ENCODE data around the gene CATSPER3. TPM values are rescaled to one million over a fixed set of nuclear protein-coding genes. Genes with fewer than 3 reads are reported as not detected.

CATSPER3 gene
- total RNA-seq, 5 donors from 2014 or later (not counting 1 experiment from before 2014, with no cell fraction given) = 0.44 to 1.1 (median 0.93) TPM; not detected in 2

- Mint-ChIP-seq H3K27me3 (peaks cover 0 to 7% of the 10 kb centered on the region in 2 donors), H3K27ac (no peak overlapping the region), H3K4me3 (no peak overlapping the region), H3K9me3 (no peaks in the 10 kb centered on the region), H3K4me1 (no peaks in the 10 kb centered on the region), H3K36me3 (peaks cover 2% of the 10 kb centered on the region)
- CTCF ChIA-PET = interaction anchor here in 1 of 2 donors (0.5 kb wide), 1 partner anchor 367 kb away, joined by 3 read pairs; no protein-coding TSS in a partner anchor
- H3K27ac ChIP-seq (ENCODE audit: low read length) = no peak overlapping the region
- no peaks in the 10 kb centered on the region for H3K4me1 ChIP-seq (ENCODE audit: control insufficient read depth in 1 of 2, extremely low read depth in 1 of 2, insufficient read depth in 2 of 2, low read length in 2 of 2)
- no peaks in the 10 kb centered on the region for H3K36me3 ChIP-seq (ENCODE audit: control insufficient read depth in 2 of 2, extremely low read depth in 1 of 2, insufficient read depth in 1 of 2, low read length in 1 of 2)
- POLR2A ChIA-PET = no interaction called here
- peaks cover 0 to 10% of the 10 kb centered on the region in 2 experiments for H3K27me3 ChIP-seq (replicated peaks in 1 of 2; ENCODE audit: control insufficient read depth in 2 of 2, extremely low read depth in 1 of 2, insufficient read depth in 2 of 2, low read length in 1 of 2)
- H3K9me3 ChIP-seq = no peaks in the 10 kb centered on the region
- ATAC-seq (replicated peaks in 1 of 4) (no peak), DNase-seq (peak in 1 of 35 experiments; percentile 3)
- no peak overlapping the region for H3K4me3 ChIP-seq (ENCODE audit: control insufficient read depth in 1 of 2, extremely low read depth in 1 of 2, low read length in 1 of 2)
- 88% methylated on average over 10 of the region's 11 CpGs for WGBS (ENCODE audit: insufficient coverage)
These were observed 49.2 kb downstream of the CATSPER3 start for GRCh38 chr5:135016861-135017290.

- Histone ChIP-seq H3K36me3 (ENCODE audit: control insufficient read depth in 2 of 2, extremely low read depth in 1 of 2, insufficient read depth in 1 of 2, low read length in 1 of 2) (no peaks in the 10 kb centered on the region), H3K9me3 (no peaks in the 10 kb centered on the region), H3K27ac (ENCODE audit: low read length) (no peak overlapping the region), H3K27me3 (replicated peaks in 1 of 2; ENCODE audit: control insufficient read depth in 2 of 2, extremely low read depth in 1 of 2, insufficient read depth in 2 of 2, low read length in 1 of 2) (peaks cover 0 to 7% of the 10 kb centered on the region in 2 experiments), H3K4me3 (ENCODE audit: control insufficient read depth in 1 of 2, extremely low read depth in 1 of 2, low read length in 1 of 2) (no peak overlapping the region), H3K4me1 (ENCODE audit: control insufficient read depth in 1 of 2, extremely low read depth in 1 of 2, insufficient read depth in 2 of 2, low read length in 2 of 2) (no peaks in the 10 kb centered on the region)
- no peaks in the 10 kb centered on the region for H3K36me3 Mint-ChIP-seq
- H3K9me3 Mint-ChIP-seq = no peaks in the 10 kb centered on the region
- WGBS (ENCODE audit: insufficient coverage) = 82% methylated on average over 2 of the region's 4 CpGs
- no peak overlapping the region for H3K27ac Mint-ChIP-seq
- DNase-seq = no peak
- ATAC-seq (replicated peaks in 1 of 4) = no peak
- CTCF ChIA-PET = no interaction called here
- POLR2A ChIA-PET = no interaction called here
- no peak overlapping the region for H3K4me3 Mint-ChIP-seq
- peaks cover 3 to 11% of the 10 kb centered on the region in 2 donors for H3K27me3 Mint-ChIP-seq
- H3K4me1 Mint-ChIP-seq = no peaks in the 10 kb centered on the region
These were observed 50.8 kb downstream of the CATSPER3 start for GRCh38 chr5:135018457-135018856.

- H3K4me3 Mint-ChIP-seq = no peak overlapping the region
- peaks cover 3 to 11% of the 10 kb centered on the region in 2 donors for H3K27me3 Mint-ChIP-seq
- no peaks in the 10 kb centered on the region for H3K4me1 Mint-ChIP-seq
- no peak overlapping the region for H3K4me3 ChIP-seq (ENCODE audit: control insufficient read depth in 1 of 2, extremely low read depth in 1 of 2, low read length in 1 of 2)
- H3K27me3 ChIP-seq (replicated peaks in 1 of 2; ENCODE audit: control insufficient read depth in 2 of 2, extremely low read depth in 1 of 2, insufficient read depth in 2 of 2, low read length in 1 of 2) = peaks cover 0 to 10% of the 10 kb centered on the region in 2 experiments
- DNase-seq = peak in 1 of 35 experiments; percentile 18
- H3K27ac ChIP-seq (ENCODE audit: low read length) = no peak overlapping the region
- H3K36me3 ChIP-seq (ENCODE audit: control insufficient read depth in 2 of 2, extremely low read depth in 1 of 2, insufficient read depth in 1 of 2, low read length in 1 of 2) = no peaks in the 10 kb centered on the region
- no peak overlapping the region for H3K27ac Mint-ChIP-seq
- H3K9me3 Mint-ChIP-seq = no peaks in the 10 kb centered on the region
- ChIA-PET CTCF (no interaction called here), POLR2A (no interaction called here)
- H3K4me1 ChIP-seq (ENCODE audit: control insufficient read depth in 1 of 2, extremely low read depth in 1 of 2, insufficient read depth in 2 of 2, low read length in 2 of 2) = no peaks in the 10 kb centered on the region
- no peaks in the 10 kb centered on the region for H3K9me3 ChIP-seq
- ATAC-seq (replicated peaks in 1 of 4) = no peak
- 62% methylated on average over 2 of the region's 5 CpGs for WGBS (ENCODE audit: insufficient coverage)
- no peaks in the 10 kb centered on the region for H3K36me3 Mint-ChIP-seq
These were observed 51.6 kb downstream of the CATSPER3 start for GRCh38 chr5:135019314-135019713.

GRCh38 chr5:135020111-135020895 is 52.6 kb downstream of the CATSPER3 start:
- peak in 2 of 35 experiments; percentile 2 to 4 for DNase-seq
- no peak overlapping the region for H3K4me3 ChIP-seq (ENCODE audit: control insufficient read depth in 1 of 2, extremely low read depth in 1 of 2, low read length in 1 of 2)
- H3K36me3 Mint-ChIP-seq = no peaks in the 10 kb centered on the region
- ATAC-seq (replicated peaks in 1 of 4) = no peak
- no peaks in the 10 kb centered on the region for H3K9me3 Mint-ChIP-seq
- CTCF ChIA-PET = no interaction called here
- H3K4me1 ChIP-seq (ENCODE audit: control insufficient read depth in 1 of 2, extremely low read depth in 1 of 2, insufficient read depth in 2 of 2, low read length in 2 of 2) = no peaks in the 10 kb centered on the region
- H3K27ac ChIP-seq (ENCODE audit: low read length) = no peak overlapping the region
- H3K36me3 ChIP-seq (ENCODE audit: control insufficient read depth in 2 of 2, extremely low read depth in 1 of 2, insufficient read depth in 1 of 2, low read length in 1 of 2) = no peaks in the 10 kb centered on the region
- H3K27me3 Mint-ChIP-seq = peaks cover 7 to 9% of the 10 kb centered on the region in 2 donors
- no peak overlapping the region for H3K27ac Mint-ChIP-seq
- H3K9me3 ChIP-seq = no peaks in the 10 kb centered on the region
- no peak overlapping the region for H3K4me3 Mint-ChIP-seq
- H3K4me1 Mint-ChIP-seq = no peaks in the 10 kb centered on the region
- peaks cover 0 to 19% of the 10 kb centered on the region in 2 experiments for H3K27me3 ChIP-seq (replicated peaks in 1 of 2; ENCODE audit: control insufficient read depth in 2 of 2, extremely low read depth in 1 of 2, insufficient read depth in 2 of 2, low read length in 1 of 2)
- POLR2A ChIA-PET = no interaction called here
- WGBS (ENCODE audit: insufficient coverage) = 77% methylated on average over 9 of the region's 16 CpGs

- ChIA-PET POLR2A (no interaction called here), CTCF (no interaction called here)
- Histone ChIP-seq H3K27me3 (replicated peaks in 1 of 2; ENCODE audit: control insufficient read depth in 2 of 2, extremely low read depth in 1 of 2, insufficient read depth in 2 of 2, low read length in 1 of 2) (peaks cover 0 to 53% of the 10 kb centered on the region in 2 experiments), H3K9me3 (no peaks in the 10 kb centered on the region), H3K4me3 (ENCODE audit: control insufficient read depth in 1 of 2, extremely low read depth in 1 of 2, low read length in 1 of 2) (no peak overlapping the region), H3K27ac (ENCODE audit: low read length) (no peak overlapping the region), H3K4me1 (ENCODE audit: control insufficient read depth in 1 of 2, extremely low read depth in 1 of 2, insufficient read depth in 2 of 2, low read length in 2 of 2) (peaks cover 0 to 9% of the 10 kb centered on the region in 2 experiments), H3K36me3 (ENCODE audit: control insufficient read depth in 2 of 2, extremely low read depth in 1 of 2, insufficient read depth in 1 of 2, low read length in 1 of 2) (no peaks in the 10 kb centered on the region)
- peaks cover 33 to 45% of the 10 kb centered on the region in 2 donors for H3K27me3 Mint-ChIP-seq
- WGBS (ENCODE audit: insufficient coverage) = 78% methylated on average over 8 of the region's 11 CpGs
- no peak for DNase-seq
- H3K4me3 Mint-ChIP-seq = no peak overlapping the region
- H3K36me3 Mint-ChIP-seq = no peaks in the 10 kb centered on the region
- no peak for ATAC-seq (replicated peaks in 1 of 4)
- H3K27ac Mint-ChIP-seq = no peak overlapping the region
- H3K4me1 Mint-ChIP-seq = peaks cover 8 to 10% (median 9%) of the 10 kb centered on the region in 3 donors
- H3K9me3 Mint-ChIP-seq = no peaks in the 10 kb centered on the region
These were observed 57.4 kb downstream of the CATSPER3 start for GRCh38 chr5:135024956-135025729.

GRCh38 chr5:135025730-135026644 is 58.3 kb downstream of the CATSPER3 start:
- Histone ChIP-seq H3K36me3 (ENCODE audit: control insufficient read depth in 2 of 2, extremely low read depth in 1 of 2, insufficient read depth in 1 of 2, low read length in 1 of 2) (no peaks in the 10 kb centered on the region), H3K9me3 (no peaks in the 10 kb centered on the region), H3K4me3 (ENCODE audit: control insufficient read depth in 1 of 2, extremely low read depth in 1 of 2, low read length in 1 of 2) (no peak overlapping the region), H3K27me3 (replicated peaks in 1 of 2; ENCODE audit: control insufficient read depth in 2 of 2, extremely low read depth in 1 of 2, insufficient read depth in 2 of 2, low read length in 1 of 2) (peaks cover 0 to 62% of the 10 kb centered on the region in 2 experiments), H3K27ac (ENCODE audit: low read length) (no peak overlapping the region), H3K4me1 (ENCODE audit: control insufficient read depth in 1 of 2, extremely low read depth in 1 of 2, insufficient read depth in 2 of 2, low read length in 2 of 2) (peaks cover 0 to 16% of the 10 kb centered on the region in 2 experiments)
- peaks cover 42 to 54% of the 10 kb centered on the region in 2 donors for H3K27me3 Mint-ChIP-seq
- peaks cover 15 to 17% (median 17%) of the 10 kb centered on the region in 3 donors for H3K4me1 Mint-ChIP-seq
- CTCF ChIA-PET = no interaction called here
- DNase-seq (no peak), ATAC-seq (replicated peaks in 1 of 4) (no peak)
- WGBS (ENCODE audit: insufficient coverage) = 85% methylated on average over 9 of the region's 15 CpGs
- POLR2A ChIA-PET = interaction anchor here in 1 of 2 donors (0.7 kb wide), 1 partner anchor 1104 kb away, joined by 3 read pairs; no protein-coding TSS in a partner anchor
- no peaks in the 10 kb centered on the region for H3K36me3 Mint-ChIP-seq
- no peak overlapping the region for H3K4me3 Mint-ChIP-seq
- H3K27ac Mint-ChIP-seq = no peak overlapping the region
- H3K9me3 Mint-ChIP-seq = no peaks in the 10 kb centered on the region
